Choroid plexus epithelial cell (primary cell): Measurements from ENCODE around the gene CFHR3.
"Not testable (repeated sequence)": the region's sequence is repeated elsewhere in the genome, so short reads cannot be mapped to it uniquely, and the experiment has no call there.

Source experiments
- DNase-seq: peaks from one replicate; pipeline ENCODE4 v3.0.0-alpha.2; 2010; ENCODE audit warnings: low read depth
- H3K4me3 ChIP-seq: 2 replicates; pipeline ENCODE4 v1.5.1; 2011; ENCODE audit warnings: low read depth, mild to moderate bottlenecking, control low read depth, low read length, moderate library complexity
- TF ChIP-seq, protein P1 (sequence below): conservative IDR thresholded peaks from 2 replicates; pipeline ENCODE4 v1.5.1; 2011; ENCODE audit warnings: low read depth, mild to moderate bottlenecking, control low read depth, inconsistent platforms, low read length, moderate library complexity

The CFHR3 gene

DNA sequence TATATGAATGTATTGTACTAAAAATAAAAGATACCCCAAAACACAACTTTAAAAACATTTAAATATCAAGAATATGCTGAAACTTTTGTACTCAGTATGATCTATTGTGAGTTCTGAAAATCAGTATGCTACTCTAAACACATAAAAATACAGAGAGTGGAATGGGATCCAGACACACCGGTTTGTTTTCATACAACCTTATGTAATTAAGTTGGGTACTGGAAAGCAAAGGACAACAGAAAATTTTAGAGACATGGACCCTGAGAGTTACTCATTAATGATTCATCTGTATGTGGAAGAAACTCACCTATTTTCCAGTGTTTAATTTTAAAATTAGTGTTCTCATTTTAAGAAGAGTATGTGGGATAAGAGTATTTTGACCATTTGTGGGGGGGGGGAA lies 927 bp upstream of the CFHR3 start:
- TF ChIP-seq, protein P1, sequence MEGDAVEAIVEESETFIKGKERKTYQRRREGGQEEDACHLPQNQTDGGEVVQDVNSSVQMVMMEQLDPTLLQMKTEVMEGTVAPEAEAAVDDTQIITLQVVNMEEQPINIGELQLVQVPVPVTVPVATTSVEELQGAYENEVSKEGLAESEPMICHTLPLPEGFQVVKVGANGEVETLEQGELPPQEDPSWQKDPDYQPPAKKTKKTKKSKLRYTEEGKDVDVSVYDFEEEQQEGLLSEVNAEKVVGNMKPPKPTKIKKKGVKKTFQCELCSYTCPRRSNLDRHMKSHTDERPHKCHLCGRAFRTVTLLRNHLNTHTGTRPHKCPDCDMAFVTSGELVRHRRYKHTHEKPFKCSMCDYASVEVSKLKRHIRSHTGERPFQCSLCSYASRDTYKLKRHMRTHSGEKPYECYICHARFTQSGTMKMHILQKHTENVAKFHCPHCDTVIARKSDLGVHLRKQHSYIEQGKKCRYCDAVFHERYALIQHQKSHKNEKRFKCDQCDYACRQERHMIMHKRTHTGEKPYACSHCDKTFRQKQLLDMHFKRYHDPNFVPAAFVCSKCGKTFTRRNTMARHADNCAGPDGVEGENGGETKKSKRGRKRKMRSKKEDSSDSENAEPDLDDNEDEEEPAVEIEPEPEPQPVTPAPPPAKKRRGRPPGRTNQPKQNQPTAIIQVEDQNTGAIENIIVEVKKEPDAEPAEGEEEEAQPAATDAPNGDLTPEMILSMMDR: no peak
- H3K4me3 ChIP-seq: no peak overlapping the region
- DNase-seq: no peak

DNA sequence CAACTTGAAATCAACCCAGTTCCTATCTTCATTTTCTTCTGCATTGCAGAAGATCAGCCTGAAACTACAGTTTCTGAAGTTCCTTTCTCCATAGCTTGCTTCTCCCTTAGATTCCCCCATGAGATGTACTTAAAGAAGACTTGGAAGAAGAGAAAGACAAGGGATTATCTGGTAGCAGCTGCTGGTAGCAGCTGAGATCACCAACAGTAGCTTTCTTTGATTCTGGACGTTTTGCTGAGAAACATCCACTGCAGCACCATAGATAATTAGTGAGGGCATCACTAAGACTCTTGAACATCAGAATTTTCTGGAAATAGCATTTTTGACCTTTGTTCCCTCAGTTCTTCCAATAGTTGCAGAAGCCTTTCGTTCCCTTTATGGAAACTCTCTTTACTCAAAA lies 465 bp upstream of the CFHR3 start:
- TF ChIP-seq, protein P1: no peak
- H3K4me3 ChIP-seq: no peak overlapping the region
- no peak for DNase-seq

DNA sequence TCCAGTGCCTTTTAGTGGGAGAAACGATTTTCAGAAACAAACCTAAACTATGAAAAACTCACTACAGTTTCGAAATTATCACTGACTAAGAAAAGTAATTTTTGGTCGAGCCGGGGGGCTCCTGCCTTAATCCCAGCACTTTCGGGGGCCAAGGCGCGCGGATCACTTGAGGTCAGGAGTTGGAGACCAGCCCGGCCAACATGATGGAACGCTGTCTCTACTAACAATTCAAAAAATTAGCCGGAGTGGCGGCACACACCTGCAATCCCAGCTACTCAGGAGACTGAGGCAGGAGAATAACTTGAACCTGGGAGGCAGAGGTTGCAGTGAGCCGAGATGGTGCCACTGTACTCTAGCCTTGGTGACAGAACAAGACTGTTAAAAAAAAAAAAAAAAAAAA lies 3.0 kb downstream of the CFHR3 start:
- TF ChIP-seq, protein P1: no peak
- DNase-seq: no peak
- H3K4me3 ChIP-seq: no peak overlapping the region

DNA sequence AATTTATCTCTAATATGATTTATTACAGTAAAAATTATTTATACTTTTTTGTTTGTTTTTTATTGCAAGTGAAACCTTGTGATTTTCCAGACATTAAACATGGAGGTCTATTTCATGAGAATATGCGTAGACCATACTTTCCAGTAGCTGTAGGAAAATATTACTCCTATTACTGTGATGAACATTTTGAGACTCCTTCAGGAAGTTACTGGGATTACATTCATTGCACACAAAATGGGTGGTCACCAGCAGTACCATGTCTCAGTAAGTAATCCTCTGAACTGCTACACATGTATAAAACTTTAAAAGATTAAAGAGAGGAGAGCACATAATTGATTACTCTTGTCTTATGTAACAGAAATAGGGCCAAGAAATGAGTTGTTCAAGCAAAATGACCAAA lies 4.5 kb downstream of the CFHR3 start:
- DNase-seq: peak; percentile 6
- H3K4me3 ChIP-seq: no peak overlapping the region
- TF ChIP-seq, protein P1: no peak

DNA sequence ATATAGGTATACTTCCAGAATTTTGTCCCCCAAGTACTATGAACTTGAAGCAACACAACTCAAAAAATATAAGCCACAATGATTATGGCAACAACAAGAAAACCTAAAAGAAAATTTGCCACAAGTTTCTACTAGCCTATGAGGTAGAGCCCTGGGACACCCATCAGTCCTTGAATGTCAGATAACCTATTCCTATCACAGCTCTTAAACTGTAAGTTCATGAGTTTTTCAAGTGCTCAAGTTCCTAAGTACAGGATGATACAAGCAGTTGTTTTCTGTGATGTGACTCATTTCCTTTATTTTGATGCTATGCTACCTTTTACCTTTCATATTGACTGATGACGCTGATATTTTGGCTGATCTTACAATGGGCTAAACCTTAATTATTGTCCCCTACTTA lies 16.6 kb downstream of the CFHR3 start:
- DNase-seq, H3K4me3 ChIP-seq: not testable (repeated sequence)

DNA sequence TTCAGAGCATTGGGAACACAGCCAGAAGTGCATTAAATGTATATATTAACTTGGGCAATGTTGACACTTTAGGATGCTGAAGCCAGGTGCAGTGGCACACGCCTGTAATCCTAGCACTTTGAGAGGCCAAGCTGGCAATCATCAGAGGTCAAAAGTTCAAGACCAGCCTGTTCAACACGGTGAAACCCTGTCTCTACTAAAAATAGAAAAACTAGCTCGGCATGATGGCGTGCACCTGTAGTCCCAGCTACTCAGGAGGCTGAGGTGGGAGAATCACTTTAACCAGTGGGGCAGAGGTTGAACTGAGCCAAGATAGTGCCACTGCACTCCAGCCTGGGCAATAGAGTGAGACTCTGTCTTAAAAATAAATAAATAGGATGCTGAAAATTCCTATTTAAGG lies 19.5 kb downstream of the CFHR3 start:
- not testable (repeated sequence) for H3K4me3 ChIP-seq, DNase-seq

DNA sequence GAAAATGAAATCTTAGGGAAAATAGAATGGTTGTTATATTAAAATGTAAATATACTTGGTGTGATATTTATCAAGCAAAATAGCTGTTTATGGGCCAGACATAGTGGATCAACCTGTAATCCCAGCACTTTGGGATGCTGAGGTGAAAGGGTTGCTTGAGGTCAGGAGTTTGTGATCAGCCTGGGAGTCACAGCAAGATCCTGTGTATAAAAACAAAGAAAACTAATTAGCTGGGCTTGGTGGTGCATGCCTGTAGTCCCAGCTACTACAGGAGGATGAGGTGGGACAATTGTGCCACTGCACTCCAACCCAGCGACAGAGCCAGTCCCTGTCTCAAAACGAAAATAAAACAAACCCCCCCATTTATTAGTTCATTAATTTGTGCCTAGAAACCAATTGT lies 23.3 kb downstream of the CFHR3 start:
- TF ChIP-seq, protein P1: no peak
- no peak for DNase-seq
- no peak overlapping the region for H3K4me3 ChIP-seq

DNA sequence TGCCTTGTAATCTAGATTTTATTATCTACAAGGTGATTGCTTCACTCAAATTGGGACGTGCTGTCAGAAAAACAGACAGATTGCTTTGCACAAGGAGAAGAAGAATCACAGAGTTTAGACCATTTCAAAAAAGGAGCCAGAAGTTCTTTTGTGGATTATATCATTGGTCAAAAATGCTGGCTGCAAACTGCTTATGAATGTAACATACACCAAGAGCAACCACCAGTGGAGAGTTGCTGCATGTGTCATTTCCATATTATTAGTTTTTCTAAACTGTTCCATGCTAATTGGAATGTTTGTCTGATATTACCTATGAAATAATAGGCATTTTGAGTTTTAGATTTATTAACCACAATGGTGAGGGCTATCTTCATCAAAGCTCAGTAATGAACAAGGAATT lies 27.3 kb downstream of the CFHR3 start:
- H3K4me3 ChIP-seq: not testable (repeated sequence)
- peak; percentile 10 for DNase-seq

DNA sequence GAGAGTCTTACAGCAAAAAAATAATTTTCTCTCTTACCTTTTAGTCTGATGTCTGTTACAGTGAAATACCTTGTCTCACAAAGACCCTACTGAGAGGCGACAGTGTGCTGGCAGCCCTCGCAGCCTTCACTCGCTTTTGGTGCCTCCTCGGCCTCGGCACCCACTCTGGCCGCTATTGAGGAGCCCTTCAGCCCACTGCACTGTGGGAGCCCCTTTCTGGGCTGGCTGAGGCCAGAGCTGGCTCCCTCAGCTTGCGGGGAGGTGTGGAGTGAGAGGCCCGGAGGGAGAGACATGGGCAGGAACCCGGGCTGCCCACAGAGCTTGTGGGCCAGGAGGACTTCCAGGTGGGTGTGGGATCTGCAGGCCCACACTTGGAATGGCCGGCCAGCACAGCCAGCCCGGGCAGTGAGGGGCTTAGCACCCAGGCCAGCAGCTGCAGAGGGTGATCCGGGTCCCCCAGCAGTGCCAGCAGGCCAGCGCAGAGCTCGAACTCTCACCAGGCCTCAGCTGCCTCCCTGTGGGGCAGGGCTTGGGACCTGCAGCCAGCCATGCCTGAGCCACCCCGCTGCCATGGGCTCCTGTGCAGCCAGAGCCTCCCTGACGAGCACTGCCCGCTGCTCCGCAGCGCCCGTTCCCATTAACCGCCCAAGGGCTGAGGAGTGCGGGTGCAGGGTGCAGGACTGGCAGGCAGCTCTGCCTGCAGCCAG lies 34.0 kb downstream of the CFHR3 start:
- TF ChIP-seq, protein P1: no peak
- H3K4me3 ChIP-seq: no peak overlapping the region

DNA sequence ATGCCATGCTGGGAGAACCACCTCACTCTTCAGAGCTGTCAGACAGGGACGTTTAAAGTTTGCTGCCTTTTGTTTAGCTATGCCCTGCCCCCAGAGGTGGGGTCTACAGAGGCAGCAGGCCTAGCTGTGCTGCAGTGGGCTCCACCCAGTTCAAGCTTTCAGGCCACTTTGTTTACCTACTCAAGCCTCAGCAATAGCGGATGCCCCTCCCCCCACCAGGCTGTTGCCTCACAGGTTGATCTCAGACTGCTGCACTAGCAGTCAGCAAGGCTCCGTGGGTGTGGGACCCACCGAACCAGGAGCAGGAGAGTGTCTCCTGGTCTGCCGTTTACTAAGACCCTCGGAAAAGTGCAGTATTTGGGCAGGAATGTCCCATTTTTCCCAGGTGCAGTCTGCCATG lies 42.8 kb downstream of the CFHR3 start:
- not testable (repeated sequence) for DNase-seq, H3K4me3 ChIP-seq

More for the DNA sequence above, 34.0 kb downstream of the CFHR3 start:
- DNase-seq: no peak

DNA sequence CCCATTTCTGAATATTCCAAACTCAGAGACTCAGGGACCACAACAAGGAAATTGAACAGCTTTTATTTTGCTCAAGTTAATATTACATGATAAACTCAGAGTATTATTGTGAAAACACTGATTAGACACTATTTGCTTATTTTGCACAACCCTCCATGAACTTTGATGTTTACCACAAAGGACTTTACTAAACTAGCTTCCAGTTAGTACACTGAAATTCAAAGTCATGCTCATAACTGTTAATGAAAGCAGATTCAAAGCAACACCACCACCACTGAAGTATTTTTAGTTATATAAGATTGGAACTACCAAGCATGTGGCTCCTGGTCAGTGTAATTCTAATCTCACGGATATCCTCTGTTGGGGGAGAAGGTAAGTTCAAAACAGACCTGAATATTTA lies 44.9 kb downstream of the CFHR3 start, which contains the start of gene CFHR1:
CFHR1 (plus strand) TSS at position 201 of the 400 bp plus-strand sequence; CDS start at position 315, 114 bp downstream.
- not testable (repeated sequence) for H3K4me3 ChIP-seq, DNase-seq

DNA sequence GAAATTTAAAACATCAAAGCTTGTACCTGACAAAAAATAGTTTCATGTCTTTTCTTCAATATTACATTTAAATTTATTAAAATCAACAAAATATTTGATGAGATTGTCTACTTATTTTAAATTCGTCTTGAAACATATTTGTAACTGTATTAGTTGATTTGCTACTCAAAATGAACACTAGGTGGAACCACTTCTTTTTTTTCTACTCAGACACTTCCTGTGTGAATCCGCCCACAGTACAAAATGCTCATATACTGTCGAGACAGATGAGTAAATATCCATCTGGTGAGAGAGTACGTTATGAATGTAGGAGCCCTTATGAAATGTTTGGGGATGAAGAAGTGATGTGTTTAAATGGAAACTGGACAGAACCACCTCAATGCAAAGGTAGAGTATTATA lies 53.2 kb downstream of the CFHR3 start:
- peak; percentile 69 for DNase-seq
- not testable (repeated sequence) for H3K4me3 ChIP-seq
